ENCODE results near the gene FRAS1. TPM values are rescaled to one million over a fixed set of nuclear protein-coding genes. Genes with fewer than 3 reads are reported as not detected.
"Not testable (repeated sequence)": the region's sequence is repeated elsewhere in the genome, so short reads cannot be mapped to it uniquely, and the experiment has no call there.

Gene FRAS1
- total and polyA plus RNA-seq, 9 of the 15 experiments (the other 6 are each of a cell fraction or from before 2014, with no cell fraction given) = under 0.01 to 0.11 (median 0.04) TPM; not detected in 2

- POLR2A ChIA-PET = interaction anchor here (0.5 to 1.2 kb wide), 2 partner anchors 10 to 803 kb away, joined by 3 to 5 read pairs; no protein-coding TSS in a partner anchor
- H3K9me3 ChIP-seq (replicated peaks; ENCODE audit: control insufficient read depth, insufficient read depth, low read depth, low read length) = no peaks in the 10 kb centered on the region
- no peak for ATAC-seq
- TF ChIP-seq NFE2 (IDR thresholded peaks at IDR 0.05; ENCODE audit: low read depth) (no peak), JUNB (CRISPR knock-in tag; conservative IDR thresholded peaks at IDR 0.05) (no peak)
- no peak overlapping the region for H3K9ac ChIP-seq (ENCODE audit: insufficient read depth in 1 of 2, low read depth in 2 of 2, low read length in 2 of 2)
- no peaks in the 10 kb centered on the region for H3K4me1 ChIP-seq (replicated peaks in 1 of 2; ENCODE audit: control insufficient read depth in 2 of 2, insufficient read depth in 2 of 2, low read length in 2 of 2)
- no peak for FAIRE-seq
- in situ Hi-C loops (cut with MboI) (no loop called here), intact Hi-C loops (cut with micrococcal nuclease) (no loop called here)
- 0% methylated on average over 7 of the region's 7 CpGs for WGBS (ENCODE audit: insufficient coverage, low coverage, missing lambda C conversion rate)
- DNase-seq (ENCODE audit: extremely low read depth in 1 of 4, low spot score in 3 of 4) = no peak
- peaks cover 2 to 10% of the 10 kb centered on the region in 2 experiments; a peak in 3 of 5 replicates for H3K27me3 ChIP-seq (ENCODE audit: control insufficient read depth in 2 of 2, insufficient read depth in 2 of 2, low read length in 2 of 2)
- no peak overlapping the region for H3K4me3 ChIP-seq
- H4K20me1 ChIP-seq (replicated peaks; ENCODE audit: control insufficient read depth, insufficient read depth, low read length) = no peaks in the 10 kb centered on the region
- no peak overlapping the region for H2AFZ ChIP-seq (ENCODE audit: low read depth, low read length)
- H3K79me2 ChIP-seq (ENCODE audit: control insufficient read depth, insufficient read depth, low read length) = no peaks in the 10 kb centered on the region
- no TSS peak for BruUV-seq (replicated peaks)
- H3K27ac ChIP-seq (ENCODE audit: extremely low read depth, low read depth, low read length) = no peak overlapping the region
- H3K9me1 ChIP-seq (ENCODE audit: control insufficient read depth, insufficient read depth, low read length) = no peaks in the 10 kb centered on the region
- H3K4me2 ChIP-seq (ENCODE audit: insufficient read depth, low read length) = no peak overlapping the region
- CTCF ChIA-PET (ENCODE audit: low intra/inter-chr PET ratio) = no interaction called here
- H3K36me3 ChIP-seq (ENCODE audit: control insufficient read depth, insufficient read depth, low read length) = no peaks in the 10 kb centered on the region
Measured at GRCh38 chr4:78464265-78464664, 407.1 kb downstream of the FRAS1 start.

GRCh38 chr4:78467223-78467622 lies 410.1 kb downstream of the FRAS1 start:
- BruUV-seq (replicated peaks); H3K79me2 ChIP-seq (ENCODE audit: control insufficient read depth, insufficient read depth, low read length); POLR2A ChIA-PET; H3K9me3 ChIP-seq (replicated peaks; ENCODE audit: control insufficient read depth, insufficient read depth, low read depth, low read length); H3K4me2 ChIP-seq (ENCODE audit: insufficient read depth, low read length); H3K9me1 ChIP-seq (ENCODE audit: control insufficient read depth, insufficient read depth, low read length); H3K4me3 ChIP-seq; ATAC-seq; in situ Hi-C loops (cut with MboI); CTCF ChIA-PET (ENCODE audit: low intra/inter-chr PET ratio); DNase-seq (ENCODE audit: extremely low read depth in 1 of 4, low spot score in 3 of 4); intact Hi-C loops (cut with micrococcal nuclease); H3K27ac ChIP-seq (ENCODE audit: extremely low read depth, low read depth, low read length); H3K9ac ChIP-seq (ENCODE audit: insufficient read depth in 1 of 2, low read depth in 2 of 2, low read length in 2 of 2); FAIRE-seq; H3K4me1 ChIP-seq (replicated peaks in 1 of 2; ENCODE audit: control insufficient read depth in 2 of 2, insufficient read depth in 2 of 2, low read length in 2 of 2); H4K20me1 ChIP-seq (replicated peaks; ENCODE audit: control insufficient read depth, insufficient read depth, low read length); H2AFZ ChIP-seq (ENCODE audit: low read depth, low read length); H3K36me3 ChIP-seq (ENCODE audit: control insufficient read depth, insufficient read depth, low read length): not testable (repeated sequence)
- H3K27me3 ChIP-seq (ENCODE audit: control insufficient read depth in 2 of 2, insufficient read depth in 2 of 2, low read length in 2 of 2) = peaks cover 2 to 10% of the 10 kb centered on the region in 2 experiments; a peak in 3 of 5 replicates
- peak; percentile 6 for TF ChIP-seq RBM25 (IDR thresholded peaks at IDR 0.05; ENCODE audit: low read depth, low read length, severe bottlenecking)
- 0% methylated on average over 1 of the region's 1 CpG for WGBS (ENCODE audit: insufficient coverage, low coverage, missing lambda C conversion rate)
